Panc1 (cell line): ENCODE measurements around the gene FMO3. TPM values are rescaled to one million over a fixed set of nuclear protein-coding genes. Genes with fewer than 3 reads are reported as not detected.

Experiments
- ATAC-seq: fragments of 200-7000 bp; cut with Tn5 transposase; 2 replicates; pipeline ENCODE4 v1.9.1; 2020; ENCODE audit warnings: mild to moderate bottlenecking, moderate library complexity
- BruUV-seq: library from RNA; stranded (reverse); fragments of 400-500 nt; replicated peaks from 2 replicates; lab custom pipeline; 2021; lab: Mats Ljungman, UMichigan
- CTCF ChIA-PET: fragments of 300-600 bp; sonication (Branson Sonifier 250); formaldehyde crosslinking; loops from one replicate; lab custom pipeline; 2022; ENCODE audit warnings: antibody characterized with exemption; lab: Charles Lee
- POLR2A ChIA-PET: fragments of 300-600 bp; sonication (Branson Sonifier 250); formaldehyde crosslinking; loops from one replicate; lab custom pipeline; 2022; ENCODE audit warnings: antibody characterized with exemption; lab: Charles Lee
- DNase-seq: peaks from one replicate; pipeline ENCODE4 v3.0.0-alpha.2; 2010; ENCODE audit warnings: low read depth, low spot score
- H3K27ac ChIP-seq: 2 replicates; pipeline ENCODE4 v1.5.1; 2011; ENCODE audit warnings: mild to moderate bottlenecking, low read length, inconsistent platforms
- H3K27me3 ChIP-seq: fragments of 200-500 bp; sonication (Bioruptor generic); 2 replicates; pipeline ENCODE4 v1.6.0; 2014; ENCODE audit warnings: low read length, inconsistent platforms; ENCODE audit not compliant: control insufficient read depth, insufficient read depth
- H3K36me3 ChIP-seq: fragments of 200-500 bp; sonication (Bioruptor generic); 2 replicates; pipeline ENCODE4 v1.5.1; 2014; ENCODE audit warnings: inconsistent platforms, mild to moderate bottlenecking, low read length, moderate library complexity; ENCODE audit not compliant: control insufficient read depth, insufficient read depth
- H3K4me1 ChIP-seq: 2 replicates; pipeline ENCODE4 v1.5.1; 2011; ENCODE audit warnings: inconsistent platforms, mild to moderate bottlenecking, low read length, moderate library complexity; ENCODE audit not compliant: control insufficient read depth, insufficient read depth
- H3K4me3 ChIP-seq, 2 experiments: 2 replicates each; pipeline ENCODE4 v1.5.1; 2011 to 2012; ENCODE audit warnings: low read depth in 2 of 2, low read length in 2 of 2, mild to moderate bottlenecking in 2 of 2, inconsistent platforms in 1 of 2, moderate library complexity in 1 of 2
- H3K9me3 ChIP-seq: fragments of 200-500 bp; sonication (Bioruptor generic); 2 replicates; pipeline ENCODE4 v1.5.1; 2014; ENCODE audit warnings: low read depth, mild to moderate bottlenecking, inconsistent platforms, low read length, moderate library complexity; ENCODE audit not compliant: control insufficient read depth, insufficient read depth
- POLR2AphosphoS5 ChIP-seq: IDR thresholded peaks from 2 replicates; pipeline ENCODE4 v1.6.1; 2012; ENCODE audit warnings: mild to moderate bottlenecking, low read depth, low read length, moderate library complexity
- REST ChIP-seq, 2 experiments: IDR thresholded peaks; 2 replicates each; pipeline ENCODE4 v1.6.1; 2011 to 2012; ENCODE audit warnings: low read depth in 2 of 2, control low read depth in 1 of 2, low read length in 1 of 2, mild to moderate bottlenecking in 1 of 2, moderate library complexity in 1 of 2; ENCODE audit not compliant: insufficient read depth in 1 of 2
- SIN3A ChIP-seq: IDR thresholded peaks from 2 replicates; pipeline ENCODE4 v1.6.1; 2012; ENCODE audit warnings: low read depth, mild to moderate bottlenecking, low read length, moderate library complexity, borderline replicate concordance; ENCODE audit not compliant: insufficient read depth
- TCF7L2 ChIP-seq: IDR thresholded peaks from 2 replicates; pipeline ENCODE4 v1.6.1; 2011; ENCODE audit warnings: mild to moderate bottlenecking, low read depth, low read length, inconsistent platforms
- in situ Hi-C: cut with HindIII; loops from 2 replicates; pipeline ENCODE4 v1.10.0; 2016; ENCODE audit warnings: low sequenced_read_pairs, low pct_unique_long_range_greater_than_20kb
- intact Hi-C: fragments of 100-400 bp; cut with micrococcal nuclease; formaldehyde crosslinking; loops from one replicate; pipeline ENCODE4 v1.10.0; 2022; ENCODE audit not compliant: unreplicated experiment
- total RNA-seq: library from RNA; stranded (reverse); gene quantifications from one replicate; pipeline ENCODE4 v1.2.1, GENCODE V29; 2021; ENCODE audit not compliant: unreplicated experiment
- TF ChIP-seq, protein P1 (sequence below): fragments of 450-650 bp; IDR thresholded peaks from 2 replicates; pipeline ENCODE4 v1.5.1; 2017; ENCODE audit warnings: mild to moderate bottlenecking

Gene FMO3
- total RNA-seq, 1 experiment from 2014 or later: not detected

DNA sequence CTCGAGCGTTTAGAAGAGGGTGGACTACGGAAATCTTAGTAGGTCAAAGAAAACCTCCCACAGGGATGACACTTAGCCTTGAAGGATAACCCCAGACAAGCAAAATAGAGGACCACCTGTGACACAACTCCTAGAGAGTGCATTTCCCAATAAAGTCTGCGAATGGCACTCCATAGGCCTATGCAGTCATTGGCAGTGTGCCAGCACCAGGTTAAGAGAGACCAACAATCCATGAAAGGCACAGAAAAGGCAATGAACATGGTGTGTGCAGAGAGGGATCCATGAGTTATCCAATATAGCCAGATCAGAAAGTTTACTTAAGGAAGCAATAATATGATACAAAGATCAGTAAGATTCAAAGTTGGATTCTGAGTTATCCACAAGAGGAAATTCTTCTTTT, 49.2 kb downstream of the FMO3 start:
- Histone ChIP-seq H3K4me3 (no peak overlapping the region), H3K4me1 (no peaks in the 10 kb centered on the region), H3K9me3 (no peaks in the 10 kb centered on the region), H3K27me3 (no peaks in the 10 kb centered on the region), H3K36me3 (no peaks in the 10 kb centered on the region), H3K27ac (no peak overlapping the region)
- ATAC-seq (no peak), DNase-seq (no peak)
- CTCF ChIA-PET: no interaction called here
- intact Hi-C loops: no loop called here
- TF ChIP-seq POLR2AphosphoS5: no peak
- no peak for TF ChIP-seq SIN3A
- TF ChIP-seq, protein P1, sequence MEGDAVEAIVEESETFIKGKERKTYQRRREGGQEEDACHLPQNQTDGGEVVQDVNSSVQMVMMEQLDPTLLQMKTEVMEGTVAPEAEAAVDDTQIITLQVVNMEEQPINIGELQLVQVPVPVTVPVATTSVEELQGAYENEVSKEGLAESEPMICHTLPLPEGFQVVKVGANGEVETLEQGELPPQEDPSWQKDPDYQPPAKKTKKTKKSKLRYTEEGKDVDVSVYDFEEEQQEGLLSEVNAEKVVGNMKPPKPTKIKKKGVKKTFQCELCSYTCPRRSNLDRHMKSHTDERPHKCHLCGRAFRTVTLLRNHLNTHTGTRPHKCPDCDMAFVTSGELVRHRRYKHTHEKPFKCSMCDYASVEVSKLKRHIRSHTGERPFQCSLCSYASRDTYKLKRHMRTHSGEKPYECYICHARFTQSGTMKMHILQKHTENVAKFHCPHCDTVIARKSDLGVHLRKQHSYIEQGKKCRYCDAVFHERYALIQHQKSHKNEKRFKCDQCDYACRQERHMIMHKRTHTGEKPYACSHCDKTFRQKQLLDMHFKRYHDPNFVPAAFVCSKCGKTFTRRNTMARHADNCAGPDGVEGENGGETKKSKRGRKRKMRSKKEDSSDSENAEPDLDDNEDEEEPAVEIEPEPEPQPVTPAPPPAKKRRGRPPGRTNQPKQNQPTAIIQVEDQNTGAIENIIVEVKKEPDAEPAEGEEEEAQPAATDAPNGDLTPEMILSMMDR: no peak
- TF ChIP-seq TCF7L2: no peak
- no peak for TF ChIP-seq REST (IDR thresholded peaks at IDR 0.05; ENCODE audit: insufficient read depth in 1 of 2, low read depth in 2 of 2, low read length in 1 of 2)
- in situ Hi-C loops: no loop called here
- POLR2A ChIA-PET: no interaction called here
- no TSS peak for BruUV-seq

DNA sequence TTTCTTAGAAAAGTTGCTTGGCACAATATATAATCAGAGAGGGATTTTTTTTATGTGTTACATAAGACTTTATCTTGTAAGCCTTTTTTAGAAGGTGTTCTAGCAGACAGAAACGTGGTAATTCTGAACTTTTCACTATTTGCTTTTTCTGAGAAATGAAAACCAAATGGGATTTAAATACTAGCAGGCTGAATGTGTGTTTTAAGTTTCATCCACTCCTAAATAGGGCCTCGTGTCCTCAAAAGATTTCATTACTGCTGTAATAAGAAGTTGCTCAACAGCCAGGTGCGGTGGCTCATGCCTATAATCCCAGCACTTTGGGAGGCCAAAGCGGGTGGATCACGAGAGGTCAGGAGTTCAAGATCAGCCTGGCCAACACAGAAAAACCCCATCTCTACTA, 49.7 kb downstream of the FMO3 start:
- intact Hi-C loops: no loop called here
- TF ChIP-seq REST (IDR thresholded peaks at IDR 0.05; ENCODE audit: insufficient read depth in 1 of 2, low read depth in 2 of 2, low read length in 1 of 2) (no peak), TCF7L2 (no peak), POLR2AphosphoS5 (no peak), SIN3A (no peak)
- TF ChIP-seq, protein P1: no peak

More for the DNA sequence above, 49.7 kb downstream of the FMO3 start:
- no peaks in the 10 kb centered on the region for H3K27me3 ChIP-seq
- ATAC-seq (no peak), DNase-seq (no peak)
- no peak overlapping the region for H3K27ac ChIP-seq
- in situ Hi-C loops: no loop called here
- BruUV-seq: no TSS peak
- ChIA-PET POLR2A (no interaction called here), CTCF (no interaction called here)
- no peaks in the 10 kb centered on the region for H3K4me1 ChIP-seq
- H3K36me3 ChIP-seq: no peaks in the 10 kb centered on the region
- H3K4me3 ChIP-seq: no peak overlapping the region
- no peaks in the 10 kb centered on the region for H3K9me3 ChIP-seq
